ENCODE measurements around the gene NEO1. TPM values are rescaled to one million over a fixed set of nuclear protein-coding genes. Genes with fewer than 3 reads are reported as not detected.

NEO1 gene, protein sequence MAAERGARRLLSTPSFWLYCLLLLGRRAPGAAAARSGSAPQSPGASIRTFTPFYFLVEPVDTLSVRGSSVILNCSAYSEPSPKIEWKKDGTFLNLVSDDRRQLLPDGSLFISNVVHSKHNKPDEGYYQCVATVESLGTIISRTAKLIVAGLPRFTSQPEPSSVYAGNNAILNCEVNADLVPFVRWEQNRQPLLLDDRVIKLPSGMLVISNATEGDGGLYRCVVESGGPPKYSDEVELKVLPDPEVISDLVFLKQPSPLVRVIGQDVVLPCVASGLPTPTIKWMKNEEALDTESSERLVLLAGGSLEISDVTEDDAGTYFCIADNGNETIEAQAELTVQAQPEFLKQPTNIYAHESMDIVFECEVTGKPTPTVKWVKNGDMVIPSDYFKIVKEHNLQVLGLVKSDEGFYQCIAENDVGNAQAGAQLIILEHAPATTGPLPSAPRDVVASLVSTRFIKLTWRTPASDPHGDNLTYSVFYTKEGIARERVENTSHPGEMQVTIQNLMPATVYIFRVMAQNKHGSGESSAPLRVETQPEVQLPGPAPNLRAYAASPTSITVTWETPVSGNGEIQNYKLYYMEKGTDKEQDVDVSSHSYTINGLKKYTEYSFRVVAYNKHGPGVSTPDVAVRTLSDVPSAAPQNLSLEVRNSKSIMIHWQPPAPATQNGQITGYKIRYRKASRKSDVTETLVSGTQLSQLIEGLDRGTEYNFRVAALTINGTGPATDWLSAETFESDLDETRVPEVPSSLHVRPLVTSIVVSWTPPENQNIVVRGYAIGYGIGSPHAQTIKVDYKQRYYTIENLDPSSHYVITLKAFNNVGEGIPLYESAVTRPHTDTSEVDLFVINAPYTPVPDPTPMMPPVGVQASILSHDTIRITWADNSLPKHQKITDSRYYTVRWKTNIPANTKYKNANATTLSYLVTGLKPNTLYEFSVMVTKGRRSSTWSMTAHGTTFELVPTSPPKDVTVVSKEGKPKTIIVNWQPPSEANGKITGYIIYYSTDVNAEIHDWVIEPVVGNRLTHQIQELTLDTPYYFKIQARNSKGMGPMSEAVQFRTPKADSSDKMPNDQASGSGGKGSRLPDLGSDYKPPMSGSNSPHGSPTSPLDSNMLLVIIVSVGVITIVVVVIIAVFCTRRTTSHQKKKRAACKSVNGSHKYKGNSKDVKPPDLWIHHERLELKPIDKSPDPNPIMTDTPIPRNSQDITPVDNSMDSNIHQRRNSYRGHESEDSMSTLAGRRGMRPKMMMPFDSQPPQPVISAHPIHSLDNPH (N-terminal part only)
- 100 to 1,000 TPM; 115 to 144 (median 133) TPM for polyA plus RNA-seq (ENCODE audit: insufficient read length in 4 of 4)

DNA sequence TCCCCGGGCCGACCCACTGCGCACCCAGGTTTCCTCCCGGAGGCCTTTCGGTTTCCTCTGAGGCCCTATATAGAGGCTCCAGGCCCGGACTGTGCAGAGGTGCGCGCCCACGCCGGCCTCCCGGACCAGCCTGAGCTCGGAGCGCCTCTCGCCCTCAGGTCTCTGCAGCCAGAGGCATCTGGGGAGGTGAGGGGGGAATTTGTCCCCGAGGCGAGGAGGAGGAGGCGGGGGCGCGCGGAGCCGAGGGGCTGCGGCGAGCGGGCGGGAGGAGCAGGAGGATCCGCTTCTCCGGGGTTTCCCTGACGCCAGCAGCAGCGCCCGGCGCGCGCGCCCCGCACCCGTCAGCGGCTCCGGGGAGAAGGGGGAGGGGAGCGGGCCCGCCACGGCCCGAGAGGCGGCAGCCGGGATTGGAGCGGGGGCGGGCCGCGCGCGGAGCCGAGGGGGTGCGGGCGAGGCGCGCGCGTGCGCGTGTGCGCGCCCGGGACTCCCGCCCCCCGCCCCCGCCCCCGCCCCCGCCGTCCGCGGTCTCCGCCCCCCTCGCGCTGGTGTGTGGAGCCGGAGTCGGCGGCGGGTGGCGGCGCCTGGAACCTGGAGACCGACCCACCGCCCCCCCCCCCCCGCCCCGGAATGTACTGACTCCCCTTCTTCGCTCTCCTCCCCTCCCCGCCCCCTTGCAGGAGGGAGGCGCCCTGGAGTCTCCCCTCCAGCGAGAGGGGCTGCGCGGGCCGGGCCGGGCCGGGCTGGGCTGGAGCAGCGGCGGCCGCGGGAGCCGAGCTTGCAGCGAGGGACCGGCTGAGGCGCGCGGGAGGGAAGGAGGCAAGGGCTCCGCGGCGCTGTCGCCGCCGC is at the start of gene NEO1:
NEO1 (plus strand) TSS at position 657 of the 846 bp plus-strand sequence. CDS start 213 bp downstream, outside the sequence.
- DNase-seq (ENCODE audit: low read depth in 4 of 4, low spot score in 2 of 4), result peak in 3 of 4 donors; percentile 81 to 85 (median 82)

DNA sequence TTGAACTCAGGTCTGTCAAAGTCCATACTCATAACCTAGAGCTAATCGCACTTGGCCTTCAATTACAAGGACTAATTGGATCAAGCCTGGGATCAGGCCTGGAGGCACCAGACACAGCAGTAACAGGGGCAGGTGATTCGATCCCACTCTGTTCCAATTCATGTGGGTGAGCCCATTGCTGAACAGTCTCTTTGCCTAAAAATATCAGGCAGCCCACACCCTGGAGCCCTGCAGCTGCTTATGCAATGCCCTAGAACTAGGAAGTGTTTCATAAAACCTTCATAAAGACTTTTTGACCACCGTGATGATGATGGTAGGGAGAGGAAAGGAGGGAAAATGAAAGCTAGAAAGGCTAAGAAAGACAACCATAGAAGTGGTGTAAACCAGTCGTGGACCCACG is 47.8 kb upstream of the NEO1 start:
- no peak for DNase-seq (ENCODE audit: low read depth in 4 of 4, low spot score in 2 of 4)

DNA sequence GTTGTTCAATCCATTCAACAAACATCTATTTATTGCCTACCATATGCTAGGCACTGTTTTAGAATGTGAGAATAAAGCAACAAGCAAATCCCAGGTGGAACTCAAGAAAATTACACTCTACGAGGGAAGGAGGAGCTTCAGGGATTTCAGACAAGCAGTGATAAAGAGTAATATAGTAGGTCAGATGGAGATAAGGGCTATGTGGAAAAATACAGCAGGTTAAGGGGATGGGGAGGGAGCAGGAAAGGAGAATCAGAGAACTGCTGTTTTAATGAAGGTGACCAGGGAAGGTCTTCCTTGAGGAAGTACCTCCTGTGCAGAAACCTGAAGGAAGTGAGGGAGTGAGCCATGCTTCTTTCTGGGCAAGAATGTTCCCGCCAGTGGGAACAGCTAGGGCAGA is 47.2 kb upstream of the NEO1 start:
- DNase-seq (ENCODE audit: low read depth in 4 of 4, low spot score in 2 of 4), result no peak

DNA sequence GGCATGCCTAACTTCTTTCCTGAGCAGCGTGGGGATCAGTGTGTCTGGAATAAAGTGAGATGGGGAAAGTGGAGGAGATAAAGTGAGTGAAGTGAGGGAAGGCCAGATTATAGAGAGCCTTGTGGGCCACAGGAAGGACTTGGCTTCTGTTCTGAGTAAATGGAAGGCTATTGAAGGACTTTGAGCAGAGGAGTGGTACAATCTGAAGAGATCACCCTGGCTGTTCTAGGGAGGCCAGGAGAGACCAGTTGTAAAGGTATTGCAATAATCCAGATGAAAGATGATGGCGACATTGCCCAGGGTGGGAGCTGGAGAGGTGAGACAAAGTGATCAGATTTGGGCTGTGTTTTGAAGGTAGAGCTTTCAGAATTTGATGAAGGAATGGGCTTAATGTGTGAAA is 46.8 kb upstream of the NEO1 start:
- DNase-seq (ENCODE audit: low read depth in 4 of 4, low spot score in 2 of 4), result no peak

DNA sequence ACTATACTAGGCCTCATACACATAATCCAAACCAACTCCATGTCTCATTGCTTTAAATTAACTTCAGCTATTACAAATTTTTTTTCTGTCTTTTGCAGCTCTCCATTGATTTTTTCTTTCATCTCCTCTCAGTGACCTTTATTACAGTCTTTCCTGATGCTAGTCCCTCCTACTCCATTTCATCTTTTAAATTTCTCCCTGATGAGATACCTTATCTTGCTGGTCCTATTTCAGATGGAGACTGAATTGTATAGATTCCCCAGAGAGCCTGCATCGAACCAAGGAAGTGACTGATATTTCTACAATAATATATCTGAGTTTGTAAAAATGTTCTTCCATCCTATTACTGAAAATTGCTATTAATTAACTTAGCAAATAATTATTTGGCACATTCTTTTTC is 45.7 kb upstream of the NEO1 start:
- no peak for DNase-seq (ENCODE audit: low read depth in 4 of 4, low spot score in 2 of 4)

DNA sequence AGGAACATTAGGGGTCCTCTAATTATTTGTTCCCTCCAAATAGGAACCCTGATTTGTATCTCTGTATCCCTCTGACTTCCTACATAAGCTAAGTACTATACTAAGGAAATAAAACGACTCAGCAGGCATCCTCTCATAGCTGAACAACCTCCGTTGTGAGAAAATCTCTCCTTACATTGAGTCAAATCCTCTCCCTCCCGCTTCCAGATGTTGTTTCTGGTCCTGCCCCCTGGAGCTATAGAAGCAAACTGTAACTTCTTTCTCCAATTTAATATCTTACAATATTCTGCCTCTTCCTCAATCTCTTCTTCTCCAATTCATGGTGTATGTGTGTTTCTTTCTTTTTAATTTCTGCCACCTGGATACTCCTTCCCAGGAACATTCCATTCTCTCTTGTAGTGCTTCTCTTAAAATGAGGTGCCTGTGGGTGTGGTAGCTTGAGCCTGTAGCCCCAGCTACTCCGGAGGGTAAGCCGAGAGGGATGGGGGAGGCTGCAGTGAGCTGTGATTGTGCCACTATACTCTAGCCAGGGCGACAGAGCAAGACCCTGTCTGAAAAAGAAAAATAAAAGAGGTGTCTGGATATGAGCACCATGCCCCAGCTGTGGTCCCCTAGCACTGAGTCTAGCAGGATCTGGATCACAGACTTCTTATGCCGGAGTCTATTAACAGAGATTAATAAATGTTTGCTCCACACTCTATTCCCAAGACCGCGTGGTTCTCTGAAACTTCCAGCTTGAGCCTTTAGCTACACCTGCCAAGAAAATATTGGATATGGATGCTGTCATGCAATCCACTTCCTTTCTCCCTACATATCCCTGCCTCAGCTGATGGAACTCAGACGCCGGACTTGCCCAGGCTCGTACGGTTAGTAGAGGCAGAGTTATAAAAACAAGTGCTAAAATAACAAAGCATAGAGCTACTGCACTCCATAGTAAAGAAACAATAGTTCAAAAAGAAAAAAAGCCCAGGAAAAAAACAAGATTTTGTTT is 42.9 kb upstream of the NEO1 start:
- no peak for DNase-seq (ENCODE audit: low read depth in 4 of 4, low spot score in 2 of 4)

DNA sequence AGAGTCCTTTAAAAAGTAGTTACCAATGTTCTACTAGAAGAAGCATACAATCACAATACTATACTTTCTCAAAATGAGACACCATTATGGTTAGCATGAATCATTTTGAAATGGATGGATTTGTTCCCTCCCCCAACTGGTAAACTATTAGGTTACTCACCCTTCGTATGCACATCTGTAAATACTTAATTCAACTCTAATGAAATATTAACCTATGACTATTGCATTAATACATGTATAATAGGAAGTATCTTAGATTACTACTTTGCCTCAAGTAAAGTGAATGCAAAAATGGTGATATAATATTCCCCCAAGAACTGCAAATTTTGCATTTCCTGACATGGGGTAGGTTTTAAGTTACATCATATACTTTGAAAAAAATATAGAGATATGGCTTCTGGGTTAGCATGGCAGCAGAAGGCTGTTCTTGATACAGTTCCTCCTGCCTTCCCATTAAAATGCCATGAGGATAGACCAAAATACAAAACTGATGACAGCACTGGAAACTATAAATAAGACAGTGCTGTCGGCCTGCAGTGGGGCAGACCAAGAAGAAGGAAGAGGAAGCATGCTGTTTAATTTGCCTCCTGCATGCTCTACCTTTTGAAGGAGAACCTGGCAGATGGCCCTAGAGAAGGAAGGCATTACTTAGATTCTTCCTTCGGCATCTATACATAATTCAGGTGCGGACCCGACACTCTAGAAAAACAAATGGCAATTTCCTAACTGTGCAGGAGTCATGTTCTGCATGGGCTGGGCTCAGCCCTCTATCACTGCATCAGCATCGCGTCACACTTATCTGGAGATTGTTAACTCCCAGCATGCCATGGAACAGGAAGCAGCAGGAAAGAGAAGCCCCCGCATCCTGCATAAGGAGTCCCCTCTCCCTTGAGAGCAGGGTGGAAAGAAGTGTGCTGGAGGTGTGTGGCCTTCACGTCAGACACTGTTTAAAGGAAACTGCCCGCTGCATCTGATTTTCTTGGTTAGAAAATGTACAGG is 41.8 kb upstream of the NEO1 start:
- no peak for DNase-seq (ENCODE audit: low read depth in 4 of 4, low spot score in 2 of 4)

DNA sequence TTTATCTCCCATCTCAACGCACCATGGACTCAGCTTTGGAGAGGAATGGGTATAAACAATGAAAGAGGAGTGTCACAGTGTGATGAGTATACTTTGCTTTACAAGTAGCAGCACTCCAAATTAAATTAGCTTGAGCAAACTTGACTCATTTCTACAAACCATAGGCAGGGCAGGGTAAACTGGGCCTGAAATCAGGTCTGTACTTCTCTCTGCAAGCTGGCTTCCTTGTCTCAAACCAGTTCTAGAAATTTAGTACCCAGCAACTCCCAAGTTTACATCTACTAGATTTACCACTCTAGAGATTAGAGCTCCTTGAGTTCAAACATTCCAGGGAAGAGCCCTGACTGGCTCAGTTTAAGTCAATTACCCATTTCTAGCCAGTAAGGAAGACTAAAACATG is 37.4 kb upstream of the NEO1 start:
- DNase-seq (ENCODE audit: low read depth in 4 of 4, low spot score in 2 of 4), result no peak

DNA sequence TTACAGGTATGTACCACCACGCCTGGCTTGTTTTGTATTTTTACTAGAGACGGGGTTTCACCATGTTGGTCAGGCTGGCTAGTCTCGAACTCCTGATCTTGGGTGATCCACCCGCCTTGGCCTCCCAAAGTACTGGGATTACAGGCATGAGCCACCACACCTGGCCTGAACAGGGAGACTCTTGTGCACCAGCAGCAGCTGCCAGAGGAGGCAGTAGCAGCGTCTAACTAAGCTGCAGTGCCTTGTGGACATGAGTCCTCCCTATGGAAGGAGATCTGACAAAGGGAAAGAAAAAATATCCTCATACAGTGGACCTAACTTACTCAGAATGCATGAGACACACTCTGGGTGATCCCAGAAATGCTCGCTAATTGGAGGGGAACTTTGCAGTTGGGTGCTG is 36.8 kb upstream of the NEO1 start:
- DNase-seq (ENCODE audit: low read depth in 4 of 4, low spot score in 2 of 4), result no peak

DNA sequence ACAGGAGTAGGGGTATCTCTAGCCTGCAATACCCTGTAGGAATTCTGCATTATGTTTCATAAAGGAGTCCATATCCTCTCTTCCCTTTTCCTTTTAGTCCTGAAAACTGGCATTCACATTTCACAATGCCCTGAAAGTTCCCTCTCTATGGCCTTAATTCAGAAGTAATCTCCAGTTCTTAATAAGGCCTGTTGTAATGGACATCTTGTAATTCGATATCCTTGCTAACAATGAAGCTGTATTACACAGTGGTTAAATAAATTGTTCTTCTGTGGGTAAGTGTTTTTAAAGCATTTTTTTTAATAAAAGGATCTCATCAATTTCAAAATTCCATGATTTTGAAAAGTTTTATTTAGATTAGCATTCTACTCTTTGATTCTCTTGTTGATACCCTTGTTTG is 34.3 kb upstream of the NEO1 start:
- DNase-seq (ENCODE audit: low read depth in 4 of 4, low spot score in 2 of 4), result no peak

DNA sequence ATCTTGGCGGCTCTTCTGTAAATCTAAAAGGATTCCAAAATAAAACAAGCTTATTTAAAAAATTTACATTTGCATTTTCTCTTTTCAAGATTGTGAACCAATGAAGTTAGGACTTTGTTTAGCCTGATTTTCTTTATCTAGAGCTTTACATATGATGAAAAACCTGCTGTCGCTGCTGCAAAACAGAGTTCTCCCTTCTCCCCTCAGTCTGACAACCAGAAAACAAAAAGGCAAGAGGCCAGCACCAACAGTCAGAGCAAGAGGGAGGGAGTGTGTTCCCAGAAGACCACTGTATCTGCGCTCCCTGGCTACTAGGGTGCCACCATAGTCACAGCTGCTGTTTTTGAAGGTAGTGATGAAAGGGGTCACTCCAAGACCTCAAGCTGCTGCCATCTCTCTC is 33.1 kb upstream of the NEO1 start:
- no peak for DNase-seq (ENCODE audit: low read depth in 4 of 4, low spot score in 2 of 4)

DNA sequence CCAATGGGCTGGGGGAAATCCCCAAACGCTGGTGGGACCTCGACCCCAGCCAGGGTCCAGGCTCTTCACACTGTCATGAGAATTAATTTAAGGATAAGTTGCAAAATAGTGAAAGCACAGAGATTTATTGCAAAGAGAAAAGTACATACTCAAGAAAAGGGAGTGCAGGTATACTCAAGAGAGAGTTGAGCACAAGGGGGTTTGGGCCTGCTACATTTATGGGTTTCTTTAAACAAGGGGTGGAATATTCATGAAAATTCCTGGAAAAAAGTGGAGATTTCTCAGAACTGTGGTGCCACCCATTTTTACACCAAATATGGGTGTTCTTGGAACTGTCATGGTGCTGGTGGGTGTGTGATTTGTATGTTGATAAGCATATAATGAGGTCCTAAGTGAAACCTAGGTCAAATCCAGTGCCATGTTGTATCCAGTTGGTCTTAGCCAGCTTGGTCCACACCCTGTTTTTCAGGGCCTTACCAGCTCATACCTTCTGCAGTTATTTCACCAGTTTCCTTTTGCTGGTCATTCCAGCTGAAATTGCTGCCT is 32.6 kb upstream of the NEO1 start:
- DNase-seq (ENCODE audit: low read depth in 4 of 4, low spot score in 2 of 4), result no peak

DNA sequence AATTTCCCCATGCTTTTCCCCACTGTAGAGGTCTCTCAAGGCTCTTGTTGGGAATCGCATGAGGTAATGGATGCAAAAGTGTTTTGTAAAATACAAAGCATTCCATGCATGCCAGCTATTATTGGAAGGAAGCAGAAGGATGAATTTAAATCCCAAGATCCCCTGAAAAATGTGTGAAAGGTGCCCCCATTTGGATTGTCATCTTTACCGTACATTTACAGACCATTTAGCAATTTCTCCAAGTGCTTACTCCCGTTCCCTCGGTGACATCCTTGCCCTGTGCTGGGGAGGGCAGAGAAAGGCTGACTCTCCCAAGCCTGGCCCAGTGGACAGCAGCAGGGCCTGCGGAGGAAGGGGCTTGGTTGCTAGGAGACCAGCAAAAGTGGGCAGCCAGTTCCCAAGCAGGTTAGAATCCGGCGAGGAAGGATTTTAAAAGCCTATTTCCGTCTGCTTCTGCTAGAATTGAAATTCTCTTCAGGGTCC is 31.1 kb upstream of the NEO1 start:
- no peak for DNase-seq (ENCODE audit: low read depth in 4 of 4, low spot score in 2 of 4)

DNA sequence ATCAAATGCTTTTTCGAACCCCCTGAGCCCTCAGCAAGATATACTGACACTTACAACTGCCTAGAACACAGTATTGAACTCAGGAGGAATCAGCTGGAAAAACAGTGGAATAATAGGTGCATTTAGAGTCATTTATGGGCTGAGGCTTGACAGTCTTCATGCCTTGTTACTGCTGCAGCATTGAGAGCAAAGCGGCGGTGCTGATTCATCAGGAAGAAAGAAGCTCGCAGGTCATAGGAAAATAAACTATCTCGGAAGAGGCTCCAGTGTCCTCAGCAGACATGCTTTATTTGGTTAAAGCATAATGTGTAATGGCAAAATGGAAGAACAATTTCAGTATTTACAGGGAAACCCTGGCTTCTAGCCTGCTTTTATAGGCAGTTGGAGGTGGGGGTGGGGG is 30.1 kb upstream of the NEO1 start:
- DNase-seq (ENCODE audit: low read depth in 4 of 4, low spot score in 2 of 4), result no peak

DNA sequence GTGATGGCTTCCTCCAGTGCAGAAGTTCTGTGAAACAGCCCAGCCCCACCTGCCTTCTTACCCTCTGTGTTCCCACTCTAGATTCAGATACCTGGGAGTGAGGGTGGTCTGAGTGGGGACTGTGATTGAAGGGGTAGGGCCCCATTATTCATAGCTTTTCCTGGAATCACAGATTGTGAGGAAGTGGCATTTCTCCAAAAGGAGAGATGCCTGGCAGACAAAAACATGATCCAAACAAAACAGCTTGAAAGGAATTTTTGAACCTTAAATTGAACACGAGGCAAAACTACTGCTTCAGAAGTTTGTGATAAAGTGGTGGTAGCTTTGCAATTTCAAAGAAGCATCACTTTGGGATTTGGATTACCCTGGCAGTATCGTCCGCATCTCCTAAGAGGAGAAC is 29.2 kb upstream of the NEO1 start:
- DNase-seq (ENCODE audit: low read depth in 4 of 4, low spot score in 2 of 4), result no peak

DNA sequence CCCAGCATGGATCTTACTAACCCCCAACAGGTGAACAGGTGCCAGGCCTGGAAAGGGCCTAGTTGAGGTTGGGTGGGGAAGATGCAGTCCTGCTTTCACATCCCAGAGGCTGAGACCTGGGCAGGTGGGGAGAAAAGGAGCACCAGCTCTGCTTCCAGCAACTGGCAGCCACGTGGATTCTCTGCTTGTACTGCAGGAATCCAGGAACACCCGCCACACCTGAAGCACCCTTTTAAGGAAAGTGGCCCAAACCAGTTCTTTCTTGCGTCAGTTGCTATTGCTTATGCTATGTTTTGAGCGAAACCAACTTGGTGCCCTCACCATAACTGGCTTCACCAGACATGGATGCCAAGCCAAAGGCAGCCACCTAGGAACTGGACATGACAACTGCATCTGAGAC is 28.1 kb upstream of the NEO1 start:
- no peak for DNase-seq (ENCODE audit: low read depth in 4 of 4, low spot score in 2 of 4)

DNA sequence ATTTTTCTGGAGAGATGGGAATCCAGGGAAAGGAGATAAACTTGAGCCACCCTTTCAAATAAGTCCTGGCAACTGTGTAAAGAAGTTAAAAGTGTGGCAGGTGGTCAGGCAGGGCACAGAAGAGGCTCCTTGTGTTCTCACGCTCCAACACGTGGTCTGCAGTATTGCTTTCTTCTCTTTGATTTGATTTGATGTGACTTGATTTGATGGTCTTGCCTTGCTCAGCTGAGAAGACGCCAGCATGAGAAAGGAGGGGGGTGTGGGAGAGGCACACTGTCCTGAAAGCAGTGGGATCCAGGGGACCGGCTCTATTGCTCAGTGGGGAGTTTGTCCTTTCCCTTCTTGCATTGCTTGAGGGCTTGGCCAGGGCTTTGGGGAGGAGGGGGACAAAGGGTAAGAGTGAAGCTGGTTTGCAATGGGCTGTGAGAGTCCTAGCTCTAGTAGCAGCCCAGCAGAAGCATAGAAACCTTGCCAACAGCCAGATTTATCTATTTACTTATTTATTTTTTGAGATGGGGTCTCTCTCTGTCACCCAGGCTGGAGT is 25.7 kb upstream of the NEO1 start:
- DNase-seq (ENCODE audit: low read depth in 4 of 4, low spot score in 2 of 4), result no peak
